ENCODE data around the gene SLC25A44.

DNA sequence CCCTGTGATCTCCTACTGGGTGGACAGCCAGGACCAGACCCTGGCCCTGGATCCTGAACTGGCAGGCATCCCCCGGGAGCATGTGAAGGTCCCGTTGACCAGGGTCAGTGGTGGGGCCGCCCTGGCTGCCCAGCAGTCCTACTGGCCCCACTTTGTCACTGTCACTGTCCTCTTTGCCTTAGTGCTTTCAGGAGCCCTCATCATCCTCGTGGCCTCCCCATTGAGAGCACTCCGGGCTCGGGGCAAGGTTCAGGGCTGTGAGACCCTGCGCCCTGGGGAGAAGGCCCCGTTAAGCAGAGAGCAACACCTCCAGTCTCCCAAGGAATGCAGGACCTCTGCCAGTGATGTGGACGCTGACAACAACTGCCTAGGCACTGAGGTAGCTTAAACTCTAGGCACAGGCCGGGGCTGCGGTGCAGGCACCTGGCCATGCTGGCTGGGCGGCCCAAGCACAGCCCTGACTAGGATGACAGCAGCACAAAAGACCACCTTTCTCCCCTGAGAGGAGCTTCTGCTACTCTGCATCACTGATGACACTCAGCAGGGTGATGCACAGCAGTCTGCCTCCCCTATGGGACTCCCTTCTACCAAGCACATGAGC, 17.2 kb upstream of the SLC25A44 start:
- TF ChIP-seq, protein P1, sequence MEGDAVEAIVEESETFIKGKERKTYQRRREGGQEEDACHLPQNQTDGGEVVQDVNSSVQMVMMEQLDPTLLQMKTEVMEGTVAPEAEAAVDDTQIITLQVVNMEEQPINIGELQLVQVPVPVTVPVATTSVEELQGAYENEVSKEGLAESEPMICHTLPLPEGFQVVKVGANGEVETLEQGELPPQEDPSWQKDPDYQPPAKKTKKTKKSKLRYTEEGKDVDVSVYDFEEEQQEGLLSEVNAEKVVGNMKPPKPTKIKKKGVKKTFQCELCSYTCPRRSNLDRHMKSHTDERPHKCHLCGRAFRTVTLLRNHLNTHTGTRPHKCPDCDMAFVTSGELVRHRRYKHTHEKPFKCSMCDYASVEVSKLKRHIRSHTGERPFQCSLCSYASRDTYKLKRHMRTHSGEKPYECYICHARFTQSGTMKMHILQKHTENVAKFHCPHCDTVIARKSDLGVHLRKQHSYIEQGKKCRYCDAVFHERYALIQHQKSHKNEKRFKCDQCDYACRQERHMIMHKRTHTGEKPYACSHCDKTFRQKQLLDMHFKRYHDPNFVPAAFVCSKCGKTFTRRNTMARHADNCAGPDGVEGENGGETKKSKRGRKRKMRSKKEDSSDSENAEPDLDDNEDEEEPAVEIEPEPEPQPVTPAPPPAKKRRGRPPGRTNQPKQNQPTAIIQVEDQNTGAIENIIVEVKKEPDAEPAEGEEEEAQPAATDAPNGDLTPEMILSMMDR (conservative IDR thresholded peaks at IDR 0.05; ENCODE audit: low read depth, low read length) = no peak
- TF ChIP-seq EZH2 (IDR thresholded peaks at IDR 0.05; ENCODE audit: low read length, unreplicated experiment) = no peak
- no peak for TF ChIP-seq EZH2phosphoT487 (IDR thresholded peaks at IDR 0.05; ENCODE audit: borderline replicate concordance, low read length)

All from PC-3 (cell line).